ENCODE data around the gene GRIK3.
"Not testable (repeated sequence)": the region's sequence is repeated elsewhere in the genome, so short reads cannot be mapped to it uniquely, and the experiment has no call there.

- not testable (repeated sequence) for TF ChIP-seq EZH2phosphoT487 (IDR thresholded peaks at IDR 0.05; ENCODE audit: low read depth); CTCF (IDR thresholded peaks at IDR 0.05; ENCODE audit: low read depth, low read length)
Observed at GRCh38 chr1:36897813-36898212, 136.5 kb downstream of the GRIK3 start.
